ENCODE results near the gene TRMT11.
"Not testable (repeated sequence)": the region's sequence is repeated elsewhere in the genome, so short reads cannot be mapped to it uniquely, and the experiment has no call there.

Gene TRMT11

DNA sequence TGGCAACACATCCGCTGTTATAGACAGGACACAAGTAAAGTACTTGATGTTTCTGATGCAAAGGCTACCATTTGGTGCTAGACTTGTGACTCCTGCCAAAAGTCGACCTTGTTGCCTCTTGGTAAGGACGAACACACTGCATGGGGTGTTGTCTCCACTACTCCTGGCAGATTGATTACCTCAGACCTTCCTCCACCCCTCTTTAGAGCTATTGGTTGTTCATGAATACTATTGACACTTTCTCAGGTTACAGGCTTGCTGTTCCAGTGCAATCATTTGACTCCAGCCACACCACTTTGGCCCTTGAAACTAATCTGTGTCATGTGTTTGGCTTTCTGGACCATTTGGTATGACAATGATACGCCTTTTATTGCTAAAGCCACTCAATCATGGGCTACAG, 62.3 kb downstream of the TRMT11 start:
- no peak for DNase-seq

- no peak for DNase-seq
Observed at GRCh38 chr6:126050795-126051194, 64.5 kb downstream of the TRMT11 start.

DNA sequence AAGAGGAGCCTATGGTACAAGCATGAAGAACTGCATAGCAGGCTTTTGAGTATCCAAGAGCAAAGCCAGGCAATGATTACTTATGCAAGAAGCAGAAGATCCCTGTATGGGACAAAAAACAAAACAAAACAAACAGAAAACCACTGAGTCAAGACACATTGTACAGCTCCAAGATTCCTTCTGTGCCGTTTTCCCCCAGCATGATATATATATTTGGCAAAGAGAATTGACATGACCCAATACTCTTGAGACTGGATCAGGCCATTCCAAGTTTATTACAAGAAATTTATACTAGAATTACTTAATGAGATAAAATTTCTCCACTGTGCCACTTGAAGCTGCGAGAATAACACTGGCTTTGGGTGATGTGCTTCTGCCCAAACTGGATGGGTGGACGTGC, 65.5 kb downstream of the TRMT11 start:
- no peak for DNase-seq

GRCh38 chr6:126052485-126052884, 66.1 kb downstream of the TRMT11 start:
- no peak for DNase-seq

DNA sequence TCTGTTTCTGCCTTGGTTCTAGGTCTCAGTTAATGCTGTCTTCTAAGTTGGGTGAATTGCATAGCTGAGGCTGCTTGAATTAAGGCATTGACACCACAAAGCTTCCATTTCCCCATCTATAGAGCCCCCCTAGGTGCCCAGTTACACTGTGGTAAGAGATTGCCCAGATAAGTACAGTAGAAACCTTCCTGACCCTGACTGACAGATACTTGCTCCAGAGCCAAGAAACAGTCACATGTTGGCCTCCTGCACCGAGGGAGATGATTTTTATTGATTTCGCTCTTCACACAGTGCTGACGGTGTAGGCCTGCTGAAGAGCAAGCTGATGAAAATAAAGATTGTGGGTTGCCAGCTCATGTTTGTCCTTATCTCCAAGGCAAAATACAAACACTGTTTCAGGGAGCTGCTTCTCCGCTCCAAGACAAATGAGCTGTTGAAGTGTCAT, 67.9 kb downstream of the TRMT11 start:
- no peak for DNase-seq

GRCh38 chr6:126054802-126055201, 68.5 kb downstream of the TRMT11 start:
- DNase-seq, result no peak

DNA sequence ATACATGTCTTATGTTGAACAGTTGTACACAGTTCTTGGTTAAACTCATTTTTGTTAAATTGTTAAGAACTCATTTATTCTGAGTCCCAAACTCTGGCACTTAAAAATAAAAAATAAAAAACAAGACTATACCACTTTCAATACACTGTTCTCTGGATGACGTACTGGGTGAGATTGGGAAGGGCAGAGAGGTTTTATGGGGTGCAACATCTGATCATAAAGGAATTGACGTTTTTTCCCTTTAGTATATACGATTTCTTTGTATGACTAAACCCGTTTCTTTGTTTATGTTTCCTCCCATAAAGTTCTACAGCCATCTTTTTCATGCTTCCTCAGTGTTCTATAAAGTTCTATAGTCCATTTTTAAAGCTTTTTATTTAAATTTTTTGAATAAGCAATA, 69.1 kb downstream of the TRMT11 start:
- no peak for DNase-seq

DNA sequence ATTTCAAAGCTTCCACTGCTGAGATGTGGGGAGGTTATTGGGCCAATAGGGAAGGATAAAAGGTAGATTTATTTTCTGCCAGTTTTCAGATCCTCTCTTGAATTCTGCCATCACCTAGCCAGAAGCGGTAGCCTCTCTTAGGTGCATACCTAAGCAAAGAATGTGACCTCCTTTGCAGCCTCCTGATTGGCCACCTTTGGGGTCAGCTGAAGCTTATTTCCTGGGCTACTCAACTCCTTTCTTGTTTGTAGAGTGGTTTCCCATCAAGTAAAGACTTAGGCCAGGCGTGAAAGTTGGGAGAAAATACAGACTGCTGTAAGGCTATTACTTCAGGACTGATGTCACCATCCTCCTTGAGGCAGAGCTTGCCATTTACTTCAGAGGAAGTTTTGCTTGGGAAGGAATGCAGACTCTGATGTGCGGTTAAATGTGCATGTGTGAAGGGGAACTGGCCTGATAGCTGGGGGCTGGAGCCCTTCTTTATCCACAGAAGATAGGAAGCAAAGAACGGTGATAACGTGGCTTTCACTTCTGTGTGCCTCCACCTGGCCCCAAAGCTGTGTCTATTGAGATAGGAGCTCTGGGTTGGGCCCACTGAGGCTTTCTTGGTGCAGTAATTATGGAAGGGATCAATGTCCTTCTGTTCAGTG, 70.1 kb downstream of the TRMT11 start:
- no peak for DNase-seq

GRCh38 chr6:126058085-126058484, 71.7 kb downstream of the TRMT11 start:
- DNase-seq, result not testable (repeated sequence)

- DNase-seq, result no peak
Observed at GRCh38 chr6:126060400-126060799, 74.1 kb downstream of the TRMT11 start.

- DNase-seq, result no peak
Observed at GRCh38 chr6:126063512-126064146, 77.3 kb downstream of the TRMT11 start.

DNA sequence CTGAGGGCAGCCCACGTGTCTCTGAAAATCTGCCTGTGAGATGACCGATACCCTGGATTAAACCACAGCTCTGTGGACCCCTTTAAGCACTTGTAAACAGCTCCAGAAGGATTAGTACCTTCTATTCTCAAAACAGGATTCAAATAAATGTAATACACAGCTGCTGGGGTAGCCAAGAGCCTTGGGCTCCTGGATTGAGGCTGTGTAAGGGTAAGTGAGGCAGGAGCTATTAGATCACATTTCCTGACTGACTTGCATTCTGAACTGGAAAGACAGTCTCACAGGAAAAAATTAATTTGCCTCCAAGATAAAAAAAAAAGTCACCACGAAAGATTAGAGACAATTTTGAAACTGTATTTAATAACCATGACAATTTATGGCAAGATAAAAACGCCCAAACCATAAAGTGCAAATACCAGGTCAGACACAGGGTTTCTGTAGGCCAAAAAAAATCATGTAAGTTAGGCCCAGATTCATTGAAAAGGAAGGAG, 78.0 kb downstream of the TRMT11 start:
- no peak for DNase-seq

GRCh38 chr6:126064748-126065401, 78.5 kb downstream of the TRMT11 start:
- no peak for DNase-seq

DNA sequence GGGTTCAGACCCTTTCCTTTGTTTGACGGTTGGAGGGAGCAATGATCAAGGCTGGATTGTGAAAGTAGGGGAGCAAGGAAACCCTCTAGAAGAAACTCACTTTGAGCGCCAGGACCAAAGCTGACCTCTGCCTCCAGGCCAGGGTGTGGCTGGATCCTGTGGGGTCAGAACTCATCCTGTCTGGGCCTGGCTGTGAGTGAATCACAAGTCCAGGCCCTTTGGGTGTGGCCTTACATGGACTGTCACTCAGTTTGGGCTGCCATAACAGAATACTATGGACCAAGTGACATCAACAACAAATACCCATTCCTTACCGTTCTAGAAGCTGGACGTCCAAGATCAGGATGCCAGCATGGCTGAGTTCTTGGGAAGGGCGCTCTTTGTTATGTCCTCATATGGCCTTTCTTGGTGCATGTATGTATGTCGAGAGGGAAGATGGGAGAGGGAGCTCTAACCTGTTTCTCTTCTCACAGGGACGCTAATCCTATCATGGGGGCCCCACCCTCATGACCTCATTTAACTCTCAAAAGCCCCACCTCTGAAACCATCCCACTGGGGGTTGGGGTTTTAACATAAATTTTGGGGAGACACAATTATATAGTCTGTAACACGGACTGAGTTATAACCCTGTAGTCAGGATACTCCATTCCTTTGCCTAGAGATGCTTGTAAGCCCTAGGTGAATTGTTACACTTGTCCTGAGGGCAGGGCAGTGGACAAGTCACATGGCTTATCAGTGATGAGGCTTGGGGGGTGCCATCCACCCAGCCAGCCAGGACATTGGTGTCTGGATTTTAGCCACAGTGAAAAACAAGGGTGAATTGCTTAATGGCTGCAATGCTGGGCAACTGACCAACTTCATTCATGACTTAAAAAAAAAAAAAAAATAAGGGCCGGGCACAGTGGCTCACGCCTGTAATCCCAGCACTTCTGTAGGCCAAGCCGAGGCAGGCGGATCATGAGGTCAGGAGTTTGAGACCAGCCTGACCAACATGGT, 80.0 kb downstream of the TRMT11 start:
- no peak for DNase-seq

- DNase-seq, result no peak
Observed at GRCh38 chr6:126067073-126067472, 80.7 kb downstream of the TRMT11 start.

GRCh38 chr6:126069449-126069848, 83.1 kb downstream of the TRMT11 start:
- DNase-seq, result no peak

DNA sequence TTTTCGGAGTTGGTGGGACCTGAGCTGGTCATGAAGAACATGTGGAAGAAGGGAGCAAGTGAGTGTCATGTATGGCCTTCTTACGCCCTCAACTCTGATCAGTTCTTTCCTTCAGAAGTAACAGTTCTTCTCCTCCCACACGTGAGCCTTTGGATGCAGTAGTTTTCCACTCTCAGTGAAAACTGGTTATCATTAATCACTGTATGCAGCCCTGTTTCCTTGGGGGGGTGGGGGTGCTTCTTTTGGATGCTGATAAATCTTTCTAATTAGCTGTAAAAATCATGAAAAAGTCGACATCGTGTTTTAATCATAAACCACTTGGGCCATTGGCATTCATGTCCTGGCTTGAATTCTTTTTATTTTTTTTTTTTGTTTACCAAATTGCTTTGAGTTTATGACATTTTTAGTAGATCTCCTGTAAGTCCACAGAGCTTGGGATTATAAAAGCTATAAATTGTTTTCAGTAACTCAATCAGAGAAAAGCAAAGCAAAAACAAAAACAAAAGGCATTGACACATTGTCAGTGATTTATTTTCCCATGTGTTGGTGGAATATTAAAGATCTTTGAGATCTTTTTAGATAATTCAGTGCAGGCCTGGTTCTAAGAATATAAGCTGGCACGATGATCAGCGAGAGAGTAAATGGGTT, 84.8 kb downstream of the TRMT11 start:
- no peak for DNase-seq

GRCh38 chr6:126072172-126072571, 85.8 kb downstream of the TRMT11 start:
- DNase-seq, result no peak

- no peak for DNase-seq
Observed at GRCh38 chr6:126072834-126073233, 86.5 kb downstream of the TRMT11 start.

DNA sequence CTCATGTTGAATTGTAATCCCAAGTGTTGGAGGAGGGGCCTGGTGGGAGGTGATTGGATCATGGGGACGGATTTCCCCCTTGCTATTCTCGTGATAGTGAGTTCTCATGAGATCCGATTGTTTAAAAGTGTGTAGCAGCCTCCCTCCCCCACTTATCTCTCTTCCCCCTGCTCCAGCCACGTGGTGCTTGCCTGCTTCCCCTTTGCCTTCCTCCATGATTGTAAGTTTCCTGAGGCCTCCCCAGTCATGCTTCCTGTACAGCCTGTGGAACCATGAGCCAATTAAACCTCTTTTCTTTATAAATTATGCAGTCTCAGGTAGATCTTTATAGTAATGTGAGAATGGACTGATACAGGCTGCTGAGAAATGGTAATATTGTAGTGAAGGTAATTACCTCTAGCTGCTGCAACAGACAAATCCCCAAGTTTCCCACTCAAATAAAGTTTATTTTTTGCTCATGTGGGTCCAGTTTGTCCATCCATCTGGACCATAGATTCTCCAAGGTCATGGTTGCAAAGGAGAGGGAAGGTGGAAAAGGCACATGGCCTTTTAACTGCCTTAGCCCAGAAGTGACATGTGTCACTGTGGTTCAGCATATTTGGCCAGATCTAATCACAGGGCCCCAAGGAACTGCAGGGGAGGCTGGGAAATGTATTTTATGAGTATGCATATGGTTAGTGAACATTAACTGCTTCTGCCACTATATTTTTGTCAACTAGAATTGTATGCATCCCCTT, 89.2 kb downstream of the TRMT11 start:
- no peak for DNase-seq

DNA sequence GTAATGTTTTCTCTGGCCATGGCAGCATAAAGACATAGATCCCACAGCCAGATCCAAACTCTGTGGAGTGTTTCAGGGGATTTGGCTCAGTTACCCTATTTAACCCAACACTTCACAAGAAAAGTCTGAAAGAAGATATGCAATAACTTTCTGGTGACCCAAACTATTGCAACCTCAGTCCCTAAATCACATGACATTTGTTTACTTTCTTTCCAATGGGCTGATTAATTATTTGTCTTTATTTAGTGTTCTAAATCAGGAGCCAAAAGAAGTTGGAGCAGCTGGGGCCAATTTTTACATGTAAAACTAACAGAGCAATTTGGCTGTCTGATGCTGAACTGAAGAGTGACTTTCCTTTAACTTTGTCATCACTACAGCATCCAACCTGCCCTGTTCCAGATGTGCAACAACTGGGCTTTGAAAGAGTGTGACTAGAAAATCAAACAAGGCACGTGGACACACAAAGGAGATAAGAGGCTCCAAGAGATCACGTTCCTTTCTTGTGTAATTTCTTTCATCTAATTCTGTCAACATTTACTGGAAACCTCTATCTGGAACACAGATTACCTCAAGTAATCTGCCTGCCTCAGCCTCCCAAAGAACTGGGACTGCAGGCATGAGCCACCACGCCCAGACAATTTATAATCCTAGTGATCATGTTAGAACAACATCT, 90.8 kb downstream of the TRMT11 start:
- no peak for DNase-seq

All from NCI-H226 (cell line).